GM23338 (cell line): Measurements from ENCODE around the gene RBCK1. TPM values are rescaled to one million over a fixed set of nuclear protein-coding genes. Genes with fewer than 3 reads are reported as not detected.

Experiments
- ATAC-seq: fragments of 200-7000 bp; cut with Tn5 transposase; 3 replicates; pipeline ENCODE4 v1.9.1; 2020
- DNase-seq: peaks from one replicate; pipeline ENCODE4 v3.0.0-alpha.2; 2015; ENCODE audit warnings: low spot score
- H2AFZ ChIP-seq: fragments of 200-600 bp; sonication (generic); 2 replicates; pipeline ENCODE4 v1.8.0; 2016; ENCODE audit warnings: antibody characterized with exemption, mild to moderate bottlenecking, moderate library complexity
- H3F3A ChIP-seq: fragments of 200-600 bp; sonication (generic); replicated peaks from 2 replicates; pipeline ENCODE4 v1.8.0; 2017; ENCODE audit warnings: antibody characterized with exemption, mixed run types, low read depth
- H3K27ac ChIP-seq: fragments of 200-600 bp; sonication (generic); 2 replicates; pipeline ENCODE4 v1.6.1; 2016; ENCODE audit warnings: low read depth
- H3K27me3 ChIP-seq: fragments of 200-600 bp; sonication (generic); 2 replicates; pipeline ENCODE4 v1.8.0; 2016; ENCODE audit warnings: mild to moderate bottlenecking, mixed run types, moderate library complexity; ENCODE audit not compliant: insufficient read depth
- H3K36me3 ChIP-seq: fragments of 200-600 bp; sonication (generic); 2 replicates; pipeline ENCODE4 v1.8.0; 2016; ENCODE audit warnings: mild to moderate bottlenecking; ENCODE audit not compliant: insufficient read depth
- H3K4me1 ChIP-seq: fragments of 200-600 bp; sonication (generic); 2 replicates; pipeline ENCODE4 v1.8.0; 2016; ENCODE audit warnings: mild to moderate bottlenecking, moderate library complexity; ENCODE audit not compliant: insufficient read depth
- H3K4me2 ChIP-seq: fragments of 200-600 bp; sonication (generic); 2 replicates; pipeline ENCODE4 v1.7.1; 2017; ENCODE audit warnings: mixed run types
- H3K4me3 ChIP-seq: fragments of 200-600 bp; sonication (generic); 2 replicates; pipeline ENCODE4 v1.6.1; 2016; ENCODE audit warnings: mixed run types
- H3K79me2 ChIP-seq: fragments of 200-600 bp; sonication (generic); replicated peaks from 2 replicates; pipeline ENCODE4 v1.8.0; 2017; ENCODE audit warnings: mild to moderate bottlenecking; ENCODE audit not compliant: insufficient read depth
- H3K9me2 ChIP-seq: fragments of 200-600 bp; sonication (generic); 2 replicates; pipeline ENCODE4 v1.8.0; 2017; ENCODE audit not compliant: insufficient read depth
- H4K20me1 ChIP-seq: fragments of 200-600 bp; sonication (generic); replicated peaks from 2 replicates; pipeline ENCODE4 v1.8.0; 2017; ENCODE audit warnings: mild to moderate bottlenecking; ENCODE audit not compliant: insufficient read depth
- H3K27ac Mint-ChIP-seq: 2 replicates; pipeline ENCODE4 v1.8.0; 2020; ENCODE audit warnings: inconsistent platforms, mild to moderate bottlenecking, moderate library complexity, mixed read lengths
- H3K27me3 Mint-ChIP-seq: 3 replicates; pipeline ENCODE4 v1.8.0; 2022; ENCODE audit warnings: low read depth, mild to moderate bottlenecking, moderate library complexity, mixed read lengths, inconsistent platforms; ENCODE audit not compliant: insufficient read depth, poor library complexity
- H3K36me3 Mint-ChIP-seq: 3 replicates; pipeline ENCODE4 v1.8.0; 2021; ENCODE audit warnings: low read depth, mild to moderate bottlenecking, inconsistent platforms, moderate library complexity, mixed read lengths
- H3K4me1 Mint-ChIP-seq: 3 replicates; pipeline ENCODE4 v1.8.0; 2020; ENCODE audit warnings: mild to moderate bottlenecking, inconsistent platforms, mixed read lengths
- H3K4me3 Mint-ChIP-seq: 3 replicates; pipeline ENCODE4 v1.8.0; 2021; ENCODE audit warnings: moderate library complexity, mild to moderate bottlenecking, inconsistent platforms, mixed read lengths
- H3K9me3 Mint-ChIP-seq: 3 replicates; pipeline ENCODE4 v1.8.0; 2020; ENCODE audit warnings: moderate library complexity, mild to moderate bottlenecking, inconsistent platforms, mixed read lengths
- CREB1 ChIP-seq: fragments of 250-450 bp; sonication (Bioruptor Pico); IDR thresholded peaks from 2 replicates; pipeline ENCODE4 v1.5.0; 2020; ENCODE audit warnings: low read depth, mild to moderate bottlenecking, moderate library complexity
- EZH2phosphoT487 ChIP-seq: fragments of 200-600 bp; sonication (generic); IDR thresholded peaks from one replicate; pipeline ENCODE4 v1.8.1; 2018; ENCODE audit warnings: antibody characterized with exemption; ENCODE audit not compliant: unreplicated experiment
- JUNB ChIP-seq: IDR thresholded peaks from one replicate; pipeline ENCODE4 v1.6.1; 2016; ENCODE audit warnings: antibody characterized with exemption; ENCODE audit not compliant: unreplicated experiment
- NANOG ChIP-seq: IDR thresholded peaks from 2 replicates; pipeline ENCODE4 v1.6.1; 2016; ENCODE audit warnings: antibody characterized with exemption, borderline replicate concordance
- POLR2AphosphoS5 ChIP-seq: IDR thresholded peaks from 2 replicates; pipeline ENCODE4 v1.6.1; 2016; ENCODE audit warnings: antibody characterized with exemption, low read depth
- STAT1 ChIP-seq: IDR thresholded peaks from one replicate; pipeline ENCODE4 v1.6.1; 2016; ENCODE audit warnings: antibody characterized with exemption; ENCODE audit not compliant: unreplicated experiment
- ZNF114 ChIP-seq: fragments of 250-450 bp; sonication (Bioruptor Pico); IDR thresholded peaks from 2 replicates; pipeline ENCODE4 v1.5.0; 2020; ENCODE audit warnings: mild to moderate bottlenecking, moderate library complexity
- ZNF331 ChIP-seq: fragments of 250-450 bp; sonication (Bioruptor Pico); IDR thresholded peaks from 2 replicates; pipeline ENCODE4 v1.5.0; 2020; ENCODE audit warnings: low read depth, mild to moderate bottlenecking, moderate library complexity
- polyA plus RNA-seq: library from polyadenylated mRNA; unstranded; fragments of >200 nt; fragmentation: Nextera tagmentation; extraction: Ambion mirVana; gene quantifications from 2 replicates; pipeline ENCODE4 v1.2.1, GENCODE V29; 2016
- total RNA-seq: library from RNA; depleted of rRNA; stranded (reverse); fragments of >200 nt; shearing (Covaris generic); gene quantifications from 2 replicates; pipeline ENCODE4 v1.2.3, GENCODE V29; 2014
- TF ChIP-seq, protein P1 (sequence below): fragments of 250-450 bp; sonication (Bioruptor Pico); IDR thresholded peaks from 2 replicates; pipeline ENCODE4 v1.5.0; 2020; ENCODE audit warnings: mild to moderate bottlenecking, moderate library complexity
- TF ChIP-seq, protein P2 (sequence below), 2 experiments: fragments of 200-600 bp in 1 of 2; sonication (generic) in 1 of 2; conservative IDR thresholded peaks; 2 replicates each; pipeline versions ENCODE4 v1.5.1 to v1.6.1; 2016 to 2017; ENCODE audit warnings: antibody characterized with exemption in 2 of 2, low read depth in 2 of 2, mild to moderate bottlenecking in 2 of 2, moderate library complexity in 1 of 2
- TF ChIP-seq, protein P3 (sequence below): IDR thresholded peaks from one replicate; pipeline ENCODE4 v1.6.1; 2018; ENCODE audit warnings: antibody characterized with exemption; ENCODE audit not compliant: unreplicated experiment

Gene RBCK1
- total and polyA plus RNA-seq, 2 experiments from 2014 or later: 52.6 to 56.8 TPM

DNA sequence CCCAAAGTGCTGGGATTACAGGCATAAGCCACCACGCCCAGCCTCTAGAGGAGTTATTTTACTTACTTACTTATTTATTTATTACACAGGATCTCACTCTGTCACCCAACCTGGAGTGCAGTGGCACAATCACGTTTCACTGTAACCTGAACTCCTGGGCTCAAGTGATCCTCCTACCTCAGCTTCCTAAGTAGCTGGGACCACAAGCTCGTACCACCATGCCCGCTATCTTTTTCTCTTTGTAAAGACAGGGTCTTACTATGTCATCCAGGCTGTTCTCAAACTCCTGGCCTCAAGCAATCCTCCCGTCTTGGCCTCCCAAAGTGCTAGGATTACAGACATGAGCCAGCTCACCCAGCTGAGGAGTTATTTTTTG lies 29.1 kb upstream of the RBCK1 start (continued):
- TF ChIP-seq, protein P1, sequence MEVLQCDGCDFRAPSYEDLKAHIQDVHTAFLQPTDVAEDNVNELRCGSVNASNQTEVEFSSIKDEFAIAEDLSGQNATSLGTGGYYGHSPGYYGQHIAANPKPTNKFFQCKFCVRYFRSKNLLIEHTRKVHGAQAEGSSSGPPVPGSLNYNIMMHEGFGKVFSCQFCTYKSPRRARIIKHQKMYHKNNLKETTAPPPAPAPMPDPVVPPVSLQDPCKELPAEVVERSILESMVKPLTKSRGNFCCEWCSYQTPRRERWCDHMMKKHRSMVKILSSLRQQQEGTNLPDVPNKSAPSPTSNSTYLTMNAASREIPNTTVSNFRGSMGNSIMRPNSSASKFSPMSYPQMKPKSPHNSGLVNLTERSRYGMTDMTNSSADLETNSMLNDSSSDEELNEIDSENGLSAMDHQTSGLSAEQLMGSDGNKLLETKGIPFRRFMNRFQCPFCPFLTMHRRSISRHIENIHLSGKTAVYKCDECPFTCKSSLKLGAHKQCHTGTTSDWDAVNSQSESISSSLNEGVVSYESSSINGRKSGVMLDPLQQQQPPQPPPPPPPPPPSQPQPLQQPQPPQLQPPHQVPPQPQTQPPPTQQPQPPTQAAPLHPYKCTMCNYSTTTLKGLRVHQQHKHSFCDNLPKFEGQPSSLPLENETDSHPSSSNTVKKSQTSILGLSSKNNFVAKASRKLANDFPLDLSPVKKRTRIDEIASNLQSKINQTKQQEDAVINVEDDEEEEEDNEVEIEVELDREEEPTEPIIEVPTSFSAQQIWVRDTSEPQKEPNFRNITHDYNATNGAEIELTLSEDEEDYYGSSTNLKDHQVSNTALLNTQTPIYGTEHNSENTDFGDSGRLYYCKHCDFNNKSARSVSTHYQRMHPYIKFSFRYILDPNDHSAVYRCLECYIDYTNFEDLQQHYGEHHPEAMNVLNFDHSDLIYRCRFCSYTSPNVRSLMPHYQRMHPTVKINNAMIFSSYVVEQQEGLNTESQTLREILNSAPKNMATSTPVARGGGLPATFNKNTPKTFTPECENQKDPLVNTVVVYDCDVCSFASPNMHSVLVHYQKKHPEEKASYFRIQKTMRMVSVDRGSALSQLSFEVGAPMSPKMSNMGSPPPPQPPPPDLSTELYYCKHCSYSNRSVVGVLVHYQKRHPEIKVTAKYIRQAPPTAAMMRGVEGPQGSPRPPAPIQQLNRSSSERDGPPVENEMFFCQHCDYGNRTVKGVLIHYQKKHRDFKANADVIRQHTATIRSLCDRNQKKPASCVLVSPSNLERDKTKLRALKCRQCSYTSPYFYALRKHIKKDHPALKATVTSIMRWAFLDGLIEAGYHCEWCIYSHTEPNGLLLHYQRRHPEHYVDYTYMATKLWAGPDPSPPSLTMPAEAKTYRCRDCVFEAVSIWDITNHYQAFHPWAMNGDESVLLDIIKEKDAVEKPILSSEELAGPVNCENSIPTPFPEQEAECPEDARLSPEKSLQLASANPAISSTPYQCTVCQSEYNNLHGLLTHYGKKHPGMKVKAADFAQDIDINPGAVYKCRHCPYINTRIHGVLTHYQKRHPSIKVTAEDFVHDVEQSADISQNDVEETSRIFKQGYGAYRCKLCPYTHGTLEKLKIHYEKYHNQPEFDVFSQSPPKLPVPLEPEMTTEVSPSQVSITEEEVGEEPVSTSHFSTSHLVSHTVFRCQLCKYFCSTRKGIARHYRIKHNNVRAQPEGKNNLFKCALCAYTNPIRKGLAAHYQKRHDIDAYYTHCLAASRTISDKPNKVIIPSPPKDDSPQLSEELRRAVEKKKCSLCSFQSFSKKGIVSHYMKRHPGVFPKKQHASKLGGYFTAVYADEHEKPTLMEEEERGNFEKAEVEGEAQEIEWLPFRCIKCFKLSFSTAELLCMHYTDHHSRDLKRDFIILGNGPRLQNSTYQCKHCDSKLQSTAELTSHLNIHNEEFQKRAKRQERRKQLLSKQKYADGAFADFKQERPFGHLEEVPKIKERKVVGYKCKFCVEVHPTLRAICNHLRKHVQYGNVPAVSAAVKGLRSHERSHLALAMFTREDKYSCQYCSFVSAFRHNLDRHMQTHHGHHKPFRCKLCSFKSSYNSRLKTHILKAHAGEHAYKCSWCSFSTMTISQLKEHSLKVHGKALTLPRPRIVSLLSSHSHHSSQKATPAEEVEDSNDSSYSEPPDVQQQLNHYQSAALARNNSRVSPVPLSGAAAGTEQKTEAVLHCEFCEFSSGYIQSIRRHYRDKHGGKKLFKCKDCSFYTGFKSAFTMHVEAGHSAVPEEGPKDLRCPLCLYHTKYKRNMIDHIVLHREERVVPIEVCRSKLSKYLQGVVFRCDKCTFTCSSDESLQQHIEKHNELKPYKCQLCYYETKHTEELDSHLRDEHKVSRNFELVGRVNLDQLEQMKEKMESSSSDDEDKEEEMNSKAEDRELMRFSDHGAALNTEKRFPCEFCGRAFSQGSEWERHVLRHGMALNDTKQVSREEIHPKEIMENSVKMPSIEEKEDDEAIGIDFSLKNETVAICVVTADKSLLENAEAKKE (CRISPR knock-in tag): no peak
- no peak for TF ChIP-seq ZNF331

DNA sequence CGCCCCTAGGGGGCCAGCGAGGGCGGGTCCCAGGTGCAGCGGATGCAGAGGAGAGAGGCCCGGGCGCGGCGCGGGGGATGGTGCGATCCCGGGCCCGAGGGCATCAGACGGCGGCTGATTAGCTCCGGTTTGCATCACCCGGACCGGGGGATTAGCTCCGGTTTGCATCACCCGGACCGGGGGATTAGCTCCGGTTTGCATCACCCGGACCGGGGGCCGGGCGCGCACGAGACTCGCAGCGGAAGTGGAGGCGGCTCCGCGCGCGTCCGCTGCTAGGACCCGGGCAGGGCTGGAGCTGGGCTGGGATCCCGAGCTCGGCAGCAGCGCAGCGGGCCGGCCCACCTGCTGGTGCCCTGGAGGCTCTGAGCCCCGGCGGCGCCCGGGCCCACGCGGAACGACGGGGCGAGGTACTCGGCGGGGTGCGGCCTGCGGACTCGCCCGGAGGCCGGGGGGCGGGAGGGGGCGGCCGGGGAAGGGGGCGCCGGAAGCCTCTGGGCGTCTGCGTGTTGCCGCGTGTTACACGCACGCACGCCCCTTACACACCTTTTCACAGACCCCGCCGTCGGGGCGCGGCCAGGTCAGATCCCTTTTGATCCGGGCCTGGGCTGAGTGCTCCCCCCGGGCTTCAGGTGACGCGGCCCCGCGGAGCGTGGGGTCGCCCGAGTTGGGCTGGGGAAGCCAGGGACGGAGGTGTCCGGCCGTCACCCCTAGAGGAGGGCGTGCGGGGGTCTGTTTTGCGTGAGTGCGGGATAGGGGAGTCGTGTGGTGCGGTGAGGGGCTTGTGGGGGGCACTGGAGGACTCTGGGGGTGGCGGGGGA lies 27.1 kb upstream of the RBCK1 start:
- H3K4me3 Mint-ChIP-seq: peak overlapping the region; percentile 80
- no peak for TF ChIP-seq CREB1
- TF ChIP-seq, protein P2, sequence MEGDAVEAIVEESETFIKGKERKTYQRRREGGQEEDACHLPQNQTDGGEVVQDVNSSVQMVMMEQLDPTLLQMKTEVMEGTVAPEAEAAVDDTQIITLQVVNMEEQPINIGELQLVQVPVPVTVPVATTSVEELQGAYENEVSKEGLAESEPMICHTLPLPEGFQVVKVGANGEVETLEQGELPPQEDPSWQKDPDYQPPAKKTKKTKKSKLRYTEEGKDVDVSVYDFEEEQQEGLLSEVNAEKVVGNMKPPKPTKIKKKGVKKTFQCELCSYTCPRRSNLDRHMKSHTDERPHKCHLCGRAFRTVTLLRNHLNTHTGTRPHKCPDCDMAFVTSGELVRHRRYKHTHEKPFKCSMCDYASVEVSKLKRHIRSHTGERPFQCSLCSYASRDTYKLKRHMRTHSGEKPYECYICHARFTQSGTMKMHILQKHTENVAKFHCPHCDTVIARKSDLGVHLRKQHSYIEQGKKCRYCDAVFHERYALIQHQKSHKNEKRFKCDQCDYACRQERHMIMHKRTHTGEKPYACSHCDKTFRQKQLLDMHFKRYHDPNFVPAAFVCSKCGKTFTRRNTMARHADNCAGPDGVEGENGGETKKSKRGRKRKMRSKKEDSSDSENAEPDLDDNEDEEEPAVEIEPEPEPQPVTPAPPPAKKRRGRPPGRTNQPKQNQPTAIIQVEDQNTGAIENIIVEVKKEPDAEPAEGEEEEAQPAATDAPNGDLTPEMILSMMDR (conservative IDR thresholded peaks at IDR 0.05; ENCODE audit: low read depth in 2 of 2): 0 out of 4 replicates have a peak, but pooled peaks of 1 of the 2 experiments have one; percentile 3
- TF ChIP-seq JUNB: no peak
- no peak for TF ChIP-seq STAT1
- peak; percentile 27 for TF ChIP-seq POLR2AphosphoS5
- TF ChIP-seq ZNF331: no peak
- no peak for TF ChIP-seq ZNF114 (CRISPR knock-in tag)
- TF ChIP-seq EZH2phosphoT487: no peak
- no peak for TF ChIP-seq NANOG
- TF ChIP-seq, protein P3, sequence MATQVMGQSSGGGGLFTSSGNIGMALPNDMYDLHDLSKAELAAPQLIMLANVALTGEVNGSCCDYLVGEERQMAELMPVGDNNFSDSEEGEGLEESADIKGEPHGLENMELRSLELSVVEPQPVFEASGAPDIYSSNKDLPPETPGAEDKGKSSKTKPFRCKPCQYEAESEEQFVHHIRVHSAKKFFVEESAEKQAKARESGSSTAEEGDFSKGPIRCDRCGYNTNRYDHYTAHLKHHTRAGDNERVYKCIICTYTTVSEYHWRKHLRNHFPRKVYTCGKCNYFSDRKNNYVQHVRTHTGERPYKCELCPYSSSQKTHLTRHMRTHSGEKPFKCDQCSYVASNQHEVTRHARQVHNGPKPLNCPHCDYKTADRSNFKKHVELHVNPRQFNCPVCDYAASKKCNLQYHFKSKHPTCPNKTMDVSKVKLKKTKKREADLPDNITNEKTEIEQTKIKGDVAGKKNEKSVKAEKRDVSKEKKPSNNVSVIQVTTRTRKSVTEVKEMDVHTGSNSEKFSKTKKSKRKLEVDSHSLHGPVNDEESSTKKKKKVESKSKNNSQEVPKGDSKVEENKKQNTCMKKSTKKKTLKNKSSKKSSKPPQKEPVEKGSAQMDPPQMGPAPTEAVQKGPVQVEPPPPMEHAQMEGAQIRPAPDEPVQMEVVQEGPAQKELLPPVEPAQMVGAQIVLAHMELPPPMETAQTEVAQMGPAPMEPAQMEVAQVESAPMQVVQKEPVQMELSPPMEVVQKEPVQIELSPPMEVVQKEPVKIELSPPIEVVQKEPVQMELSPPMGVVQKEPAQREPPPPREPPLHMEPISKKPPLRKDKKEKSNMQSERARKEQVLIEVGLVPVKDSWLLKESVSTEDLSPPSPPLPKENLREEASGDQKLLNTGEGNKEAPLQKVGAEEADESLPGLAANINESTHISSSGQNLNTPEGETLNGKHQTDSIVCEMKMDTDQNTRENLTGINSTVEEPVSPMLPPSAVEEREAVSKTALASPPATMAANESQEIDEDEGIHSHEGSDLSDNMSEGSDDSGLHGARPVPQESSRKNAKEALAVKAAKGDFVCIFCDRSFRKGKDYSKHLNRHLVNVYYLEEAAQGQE: no peak

More for the DNA sequence above, 27.1 kb upstream of the RBCK1 start:
- peaks cover 13% of the 10 kb centered on the region for H3K27me3 Mint-ChIP-seq
- Histone ChIP-seq H3K4me3 (peak overlapping the region; percentile 84), H2AFZ (peak overlapping the region; percentile 90; the same call in 1 of the 2 replicates), H3K9me2 (no peaks in the 10 kb centered on the region), H3K79me2 (0 out of 2 replicates have a peak, but pooled peaks cover 3% of the 10 kb centered on the region), H3K36me3 (no peaks in the 10 kb centered on the region), H3F3A (peaks cover 15% of the 10 kb centered on the region; the same call in 1 of the 2 replicates), H3K27ac (no peak overlapping the region), H3K27me3 (peaks cover 14% of the 10 kb centered on the region), H4K20me1 (peaks cover 3% of the 10 kb centered on the region; the same call in 1 of the 2 replicates), H3K4me1 (0 out of 2 replicates have a peak, but pooled peaks cover 4% of the 10 kb centered on the region), H3K4me2 (peak overlapping the region; percentile 87)
- ATAC-seq (peak; percentile 81), DNase-seq (peak; percentile 89)
- H3K4me1 Mint-ChIP-seq: peaks cover 8% of the 10 kb centered on the region
- no peaks in the 10 kb centered on the region; the same call in 2 of the 3 replicates for H3K9me3 Mint-ChIP-seq
- H3K36me3 Mint-ChIP-seq: peaks cover 8% of the 10 kb centered on the region
- no peak overlapping the region for H3K27ac Mint-ChIP-seq
